ENCODE data around the gene PRPH2. TPM values are rescaled to one million over a fixed set of nuclear protein-coding genes. Genes with fewer than 3 reads are reported as not detected.

Gene PRPH2
- total and polyA plus RNA-seq, 2 of the 13 experiments (the other 11 are each of a cell fraction or from before 2014, with no cell fraction given) = 0.03 to 0.04 TPM

- TF ChIP-seq, protein P1, sequence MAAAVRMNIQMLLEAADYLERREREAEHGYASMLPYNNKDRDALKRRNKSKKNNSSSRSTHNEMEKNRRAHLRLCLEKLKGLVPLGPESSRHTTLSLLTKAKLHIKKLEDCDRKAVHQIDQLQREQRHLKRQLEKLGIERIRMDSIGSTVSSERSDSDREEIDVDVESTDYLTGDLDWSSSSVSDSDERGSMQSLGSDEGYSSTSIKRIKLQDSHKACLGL (CRISPR knock-in tag; IDR thresholded peaks at IDR 0.05) = peak; percentile 10; the same call in 1 of the 2 replicates
- TF ChIP-seq E2F2 (CRISPR knock-in tag; IDR thresholded peaks at IDR 0.05; ENCODE audit: borderline replicate concordance) (0 out of 2 replicates have a peak, but pooled peaks have one; percentile 39), NR2F1 (CRISPR knock-in tag; IDR thresholded peaks at IDR 0.05) (no peak), STAT6 (CRISPR knock-in tag; IDR thresholded peaks at IDR 0.05; ENCODE audit: borderline replicate concordance) (no peak), WIZ (CRISPR knock-in tag; IDR thresholded peaks at IDR 0.05) (0 out of 2 replicates have a peak, but pooled peaks have one; percentile 21), NR2F2 (IDR thresholded peaks at IDR 0.05; ENCODE audit: borderline replicate concordance, low read depth) (0 out of 2 replicates have a peak, but pooled peaks have one; percentile 39), ZBTB42 (CRISPR knock-in tag; IDR thresholded peaks at IDR 0.05) (peak; percentile 10; the same call in 1 of the 2 replicates), ZNF891 (CRISPR knock-in tag; IDR thresholded peaks at IDR 0.05) (peak; percentile 94), ZZZ3 (CRISPR knock-in tag; IDR thresholded peaks at IDR 0.05; ENCODE audit: borderline replicate concordance) (0 out of 2 replicates have a peak, but pooled peaks have one; percentile 77), LBX2 (CRISPR knock-in tag; IDR thresholded peaks at IDR 0.05; ENCODE audit: borderline replicate concordance) (peak; percentile 15; the same call in 1 of the 2 replicates)
- TF ChIP-seq, protein P2, sequence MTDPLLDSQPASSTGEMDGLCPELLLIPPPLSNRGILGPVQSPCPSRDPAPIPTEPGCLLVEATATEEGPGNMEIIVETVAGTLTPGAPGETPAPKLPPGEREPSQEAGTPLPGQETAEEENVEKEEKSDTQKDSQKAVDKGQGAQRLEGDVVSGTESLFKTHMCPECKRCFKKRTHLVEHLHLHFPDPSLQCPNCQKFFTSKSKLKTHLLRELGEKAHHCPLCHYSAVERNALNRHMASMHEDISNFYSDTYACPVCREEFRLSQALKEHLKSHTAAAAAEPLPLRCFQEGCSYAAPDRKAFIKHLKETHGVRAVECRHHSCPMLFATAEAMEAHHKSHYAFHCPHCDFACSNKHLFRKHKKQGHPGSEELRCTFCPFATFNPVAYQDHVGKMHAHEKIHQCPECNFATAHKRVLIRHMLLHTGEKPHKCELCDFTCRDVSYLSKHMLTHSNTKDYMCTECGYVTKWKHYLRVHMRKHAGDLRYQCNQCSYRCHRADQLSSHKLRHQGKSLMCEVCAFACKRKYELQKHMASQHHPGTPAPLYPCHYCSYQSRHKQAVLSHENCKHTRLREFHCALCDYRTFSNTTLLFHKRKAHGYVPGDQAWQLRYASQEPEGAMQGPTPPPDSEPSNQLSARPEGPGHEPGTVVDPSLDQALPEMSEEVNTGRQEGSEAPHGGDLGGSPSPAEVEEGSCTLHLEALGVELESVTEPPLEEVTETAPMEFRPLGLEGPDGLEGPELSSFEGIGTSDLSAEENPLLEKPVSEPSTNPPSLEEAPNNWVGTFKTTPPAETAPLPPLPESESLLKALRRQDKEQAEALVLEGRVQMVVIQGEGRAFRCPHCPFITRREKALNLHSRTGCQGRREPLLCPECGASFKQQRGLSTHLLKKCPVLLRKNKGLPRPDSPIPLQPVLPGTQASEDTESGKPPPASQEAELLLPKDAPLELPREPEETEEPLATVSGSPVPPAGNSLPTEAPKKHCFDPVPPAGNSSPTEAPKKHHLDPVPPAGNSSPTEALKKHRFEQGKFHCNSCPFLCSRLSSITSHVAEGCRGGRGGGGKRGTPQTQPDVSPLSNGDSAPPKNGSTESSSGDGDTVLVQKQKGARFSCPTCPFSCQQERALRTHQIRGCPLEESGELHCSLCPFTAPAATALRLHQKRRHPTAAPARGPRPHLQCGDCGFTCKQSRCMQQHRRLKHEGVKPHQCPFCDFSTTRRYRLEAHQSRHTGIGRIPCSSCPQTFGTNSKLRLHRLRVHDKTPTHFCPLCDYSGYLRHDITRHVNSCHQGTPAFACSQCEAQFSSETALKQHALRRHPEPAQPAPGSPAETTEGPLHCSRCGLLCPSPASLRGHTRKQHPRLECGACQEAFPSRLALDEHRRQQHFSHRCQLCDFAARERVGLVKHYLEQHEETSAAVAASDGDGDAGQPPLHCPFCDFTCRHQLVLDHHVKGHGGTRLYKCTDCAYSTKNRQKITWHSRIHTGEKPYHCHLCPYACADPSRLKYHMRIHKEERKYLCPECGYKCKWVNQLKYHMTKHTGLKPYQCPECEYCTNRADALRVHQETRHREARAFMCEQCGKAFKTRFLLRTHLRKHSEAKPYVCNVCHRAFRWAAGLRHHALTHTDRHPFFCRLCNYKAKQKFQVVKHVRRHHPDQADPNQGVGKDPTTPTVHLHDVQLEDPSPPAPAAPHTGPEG (CRISPR knock-in tag; IDR thresholded peaks at IDR 0.05) = peak; percentile 43; the same call in 1 of the 2 replicates
- TF ChIP-seq, protein P3, sequence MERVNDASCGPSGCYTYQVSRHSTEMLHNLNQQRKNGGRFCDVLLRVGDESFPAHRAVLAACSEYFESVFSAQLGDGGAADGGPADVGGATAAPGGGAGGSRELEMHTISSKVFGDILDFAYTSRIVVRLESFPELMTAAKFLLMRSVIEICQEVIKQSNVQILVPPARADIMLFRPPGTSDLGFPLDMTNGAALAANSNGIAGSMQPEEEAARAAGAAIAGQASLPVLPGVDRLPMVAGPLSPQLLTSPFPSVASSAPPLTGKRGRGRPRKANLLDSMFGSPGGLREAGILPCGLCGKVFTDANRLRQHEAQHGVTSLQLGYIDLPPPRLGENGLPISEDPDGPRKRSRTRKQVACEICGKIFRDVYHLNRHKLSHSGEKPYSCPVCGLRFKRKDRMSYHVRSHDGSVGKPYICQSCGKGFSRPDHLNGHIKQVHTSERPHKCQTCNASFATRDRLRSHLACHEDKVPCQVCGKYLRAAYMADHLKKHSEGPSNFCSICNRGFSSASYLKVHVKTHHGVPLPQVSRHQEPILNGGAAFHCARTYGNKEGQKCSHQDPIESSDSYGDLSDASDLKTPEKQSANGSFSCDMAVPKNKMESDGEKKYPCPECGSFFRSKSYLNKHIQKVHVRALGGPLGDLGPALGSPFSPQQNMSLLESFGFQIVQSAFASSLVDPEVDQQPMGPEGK (CRISPR knock-in tag; IDR thresholded peaks at IDR 0.05) = peak; percentile 94
These were observed 24.3 kb upstream of the PRPH2 start (continued) for GRCh38 chr6:42746463-42747391.
